ENCODE results near the gene TMED10.

- TF ChIP-seq POLR2A (IDR thresholded peaks at IDR 0.05), result no peak
- TF ChIP-seq, protein P1, sequence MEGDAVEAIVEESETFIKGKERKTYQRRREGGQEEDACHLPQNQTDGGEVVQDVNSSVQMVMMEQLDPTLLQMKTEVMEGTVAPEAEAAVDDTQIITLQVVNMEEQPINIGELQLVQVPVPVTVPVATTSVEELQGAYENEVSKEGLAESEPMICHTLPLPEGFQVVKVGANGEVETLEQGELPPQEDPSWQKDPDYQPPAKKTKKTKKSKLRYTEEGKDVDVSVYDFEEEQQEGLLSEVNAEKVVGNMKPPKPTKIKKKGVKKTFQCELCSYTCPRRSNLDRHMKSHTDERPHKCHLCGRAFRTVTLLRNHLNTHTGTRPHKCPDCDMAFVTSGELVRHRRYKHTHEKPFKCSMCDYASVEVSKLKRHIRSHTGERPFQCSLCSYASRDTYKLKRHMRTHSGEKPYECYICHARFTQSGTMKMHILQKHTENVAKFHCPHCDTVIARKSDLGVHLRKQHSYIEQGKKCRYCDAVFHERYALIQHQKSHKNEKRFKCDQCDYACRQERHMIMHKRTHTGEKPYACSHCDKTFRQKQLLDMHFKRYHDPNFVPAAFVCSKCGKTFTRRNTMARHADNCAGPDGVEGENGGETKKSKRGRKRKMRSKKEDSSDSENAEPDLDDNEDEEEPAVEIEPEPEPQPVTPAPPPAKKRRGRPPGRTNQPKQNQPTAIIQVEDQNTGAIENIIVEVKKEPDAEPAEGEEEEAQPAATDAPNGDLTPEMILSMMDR (IDR thresholded peaks at IDR 0.05), result no peak
These were observed 37.9 kb downstream of the TMED10 start for GRCh38 chr14:75138492-75138891.
